ENCODE data around the gene MDN1.

GRCh38 chr6:89670935-89671565, 148.5 kb downstream of the MDN1 start:
- TF ChIP-seq, protein P1, sequence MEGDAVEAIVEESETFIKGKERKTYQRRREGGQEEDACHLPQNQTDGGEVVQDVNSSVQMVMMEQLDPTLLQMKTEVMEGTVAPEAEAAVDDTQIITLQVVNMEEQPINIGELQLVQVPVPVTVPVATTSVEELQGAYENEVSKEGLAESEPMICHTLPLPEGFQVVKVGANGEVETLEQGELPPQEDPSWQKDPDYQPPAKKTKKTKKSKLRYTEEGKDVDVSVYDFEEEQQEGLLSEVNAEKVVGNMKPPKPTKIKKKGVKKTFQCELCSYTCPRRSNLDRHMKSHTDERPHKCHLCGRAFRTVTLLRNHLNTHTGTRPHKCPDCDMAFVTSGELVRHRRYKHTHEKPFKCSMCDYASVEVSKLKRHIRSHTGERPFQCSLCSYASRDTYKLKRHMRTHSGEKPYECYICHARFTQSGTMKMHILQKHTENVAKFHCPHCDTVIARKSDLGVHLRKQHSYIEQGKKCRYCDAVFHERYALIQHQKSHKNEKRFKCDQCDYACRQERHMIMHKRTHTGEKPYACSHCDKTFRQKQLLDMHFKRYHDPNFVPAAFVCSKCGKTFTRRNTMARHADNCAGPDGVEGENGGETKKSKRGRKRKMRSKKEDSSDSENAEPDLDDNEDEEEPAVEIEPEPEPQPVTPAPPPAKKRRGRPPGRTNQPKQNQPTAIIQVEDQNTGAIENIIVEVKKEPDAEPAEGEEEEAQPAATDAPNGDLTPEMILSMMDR (IDR thresholded peaks at IDR 0.05) = no peak
- TF ChIP-seq POLR2A (IDR thresholded peaks at IDR 0.05) = no peak
- no peak for TF ChIP-seq EP300 (IDR thresholded peaks at IDR 0.05)
- TF ChIP-seq POLR2AphosphoS5 (IDR thresholded peaks at IDR 0.05) = no peak

Data from stomach (tissue), 4 donors.